Measurements from ENCODE around the gene SP110.

DNA sequence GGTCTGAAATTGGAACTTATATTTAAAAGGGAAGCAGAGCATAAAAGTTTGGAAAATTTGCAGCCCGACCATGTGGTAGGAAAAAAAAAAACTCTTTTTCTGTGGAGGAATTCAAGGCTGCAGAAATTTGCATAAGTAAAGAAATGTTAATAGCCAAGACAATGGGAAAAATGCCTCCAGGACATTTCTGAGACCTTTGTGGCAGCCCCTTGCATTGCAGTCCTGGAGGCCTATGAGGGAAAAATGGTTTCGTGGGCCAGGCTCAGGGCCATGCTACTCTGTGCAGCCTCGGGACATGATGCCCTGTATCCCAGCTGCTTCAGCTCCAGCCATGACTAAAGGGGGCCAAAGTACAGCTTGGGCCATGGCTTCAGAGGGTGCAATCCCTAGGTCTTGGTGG, 79.1 kb downstream of the SP110 start:
- TF ChIP-seq, protein P1, sequence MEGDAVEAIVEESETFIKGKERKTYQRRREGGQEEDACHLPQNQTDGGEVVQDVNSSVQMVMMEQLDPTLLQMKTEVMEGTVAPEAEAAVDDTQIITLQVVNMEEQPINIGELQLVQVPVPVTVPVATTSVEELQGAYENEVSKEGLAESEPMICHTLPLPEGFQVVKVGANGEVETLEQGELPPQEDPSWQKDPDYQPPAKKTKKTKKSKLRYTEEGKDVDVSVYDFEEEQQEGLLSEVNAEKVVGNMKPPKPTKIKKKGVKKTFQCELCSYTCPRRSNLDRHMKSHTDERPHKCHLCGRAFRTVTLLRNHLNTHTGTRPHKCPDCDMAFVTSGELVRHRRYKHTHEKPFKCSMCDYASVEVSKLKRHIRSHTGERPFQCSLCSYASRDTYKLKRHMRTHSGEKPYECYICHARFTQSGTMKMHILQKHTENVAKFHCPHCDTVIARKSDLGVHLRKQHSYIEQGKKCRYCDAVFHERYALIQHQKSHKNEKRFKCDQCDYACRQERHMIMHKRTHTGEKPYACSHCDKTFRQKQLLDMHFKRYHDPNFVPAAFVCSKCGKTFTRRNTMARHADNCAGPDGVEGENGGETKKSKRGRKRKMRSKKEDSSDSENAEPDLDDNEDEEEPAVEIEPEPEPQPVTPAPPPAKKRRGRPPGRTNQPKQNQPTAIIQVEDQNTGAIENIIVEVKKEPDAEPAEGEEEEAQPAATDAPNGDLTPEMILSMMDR (IDR thresholded peaks at IDR 0.05) = no peak
- TF ChIP-seq EZH2 (IDR thresholded peaks at IDR 0.05; ENCODE audit: borderline replicate concordance, insufficient read depth, low read depth, low read length, poor library complexity, severe bottlenecking) = no peak

Data from B cell (primary cell).